Neural progenitor cell (in vitro differentiated cells): Measurements from ENCODE around the gene ZNF154.

ENCODE experiments used
- EZH2 ChIP-seq: fragments of 200-600 bp; sonication (generic); IDR thresholded peaks from 2 replicates; pipeline ENCODE4 v1.6.1; 2017; ENCODE audit warnings: antibody characterized with exemption, mild to moderate bottlenecking, moderate library complexity
- EZH2phosphoT487 ChIP-seq: fragments of 200-600 bp; sonication (generic); IDR thresholded peaks from 2 replicates; pipeline ENCODE4 v1.6.1; 2017; ENCODE audit warnings: antibody characterized with exemption
- TF ChIP-seq, protein P1 (sequence below): fragments of 200-600 bp; sonication (generic); IDR thresholded peaks from 2 replicates; pipeline ENCODE4 v1.5.1; 2017; ENCODE audit warnings: antibody characterized with exemption, mild to moderate bottlenecking

DNA sequence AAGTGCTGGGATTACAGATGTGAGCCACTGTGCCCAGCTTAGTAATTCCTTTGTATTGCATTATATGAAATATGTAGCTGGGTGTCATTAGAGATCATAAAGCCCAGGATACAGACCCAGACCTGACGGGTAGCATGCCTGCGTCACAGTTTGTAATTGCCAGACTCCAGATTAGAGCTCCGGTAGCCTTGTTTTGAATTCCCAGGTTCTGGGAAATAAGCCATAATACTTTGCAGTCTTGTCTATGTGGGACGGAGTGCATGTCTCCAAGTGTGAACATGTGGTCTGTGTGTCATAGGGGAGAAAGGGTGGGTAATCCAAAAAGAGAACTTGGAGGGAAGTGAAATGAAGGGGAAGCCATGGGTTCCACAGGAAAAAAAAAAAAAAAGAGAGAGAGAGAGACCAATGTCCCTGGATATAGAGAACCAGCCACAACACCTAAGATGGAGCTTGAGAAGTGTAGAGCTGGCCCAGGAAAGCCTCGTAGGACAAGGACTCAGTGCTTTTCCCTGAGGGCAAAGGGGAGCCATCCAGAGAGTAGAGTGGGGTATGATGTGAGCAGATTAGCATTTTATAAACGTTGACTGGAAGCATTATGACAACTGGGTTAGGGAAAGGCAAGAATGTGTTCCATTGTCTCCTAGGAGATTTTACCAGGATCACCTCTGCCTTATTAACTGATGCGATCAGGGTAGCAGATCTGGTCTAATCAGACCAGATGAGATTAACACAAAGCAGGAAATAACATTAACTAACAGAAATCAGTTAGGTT lies 37.7 kb downstream of the ZNF154 start:
- TF ChIP-seq EZH2 (no peak), EZH2phosphoT487 (no peak)
- TF ChIP-seq, protein P1, sequence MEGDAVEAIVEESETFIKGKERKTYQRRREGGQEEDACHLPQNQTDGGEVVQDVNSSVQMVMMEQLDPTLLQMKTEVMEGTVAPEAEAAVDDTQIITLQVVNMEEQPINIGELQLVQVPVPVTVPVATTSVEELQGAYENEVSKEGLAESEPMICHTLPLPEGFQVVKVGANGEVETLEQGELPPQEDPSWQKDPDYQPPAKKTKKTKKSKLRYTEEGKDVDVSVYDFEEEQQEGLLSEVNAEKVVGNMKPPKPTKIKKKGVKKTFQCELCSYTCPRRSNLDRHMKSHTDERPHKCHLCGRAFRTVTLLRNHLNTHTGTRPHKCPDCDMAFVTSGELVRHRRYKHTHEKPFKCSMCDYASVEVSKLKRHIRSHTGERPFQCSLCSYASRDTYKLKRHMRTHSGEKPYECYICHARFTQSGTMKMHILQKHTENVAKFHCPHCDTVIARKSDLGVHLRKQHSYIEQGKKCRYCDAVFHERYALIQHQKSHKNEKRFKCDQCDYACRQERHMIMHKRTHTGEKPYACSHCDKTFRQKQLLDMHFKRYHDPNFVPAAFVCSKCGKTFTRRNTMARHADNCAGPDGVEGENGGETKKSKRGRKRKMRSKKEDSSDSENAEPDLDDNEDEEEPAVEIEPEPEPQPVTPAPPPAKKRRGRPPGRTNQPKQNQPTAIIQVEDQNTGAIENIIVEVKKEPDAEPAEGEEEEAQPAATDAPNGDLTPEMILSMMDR = no peak
